Erythroblast (primary cell): Measurements from ENCODE around the gene CCL21.

Source experiments
- GATA1 ChIP-seq: IDR thresholded peaks from 2 replicates; pipeline ENCODE4 v1.6.1; 2011; ENCODE audit warnings: low read depth, mild to moderate bottlenecking, control low read depth, low read length, moderate library complexity
- POLR2A ChIP-seq: IDR thresholded peaks from 2 replicates; pipeline ENCODE4 v1.6.1; 2011; ENCODE audit warnings: mild to moderate bottlenecking, low read length

DNA sequence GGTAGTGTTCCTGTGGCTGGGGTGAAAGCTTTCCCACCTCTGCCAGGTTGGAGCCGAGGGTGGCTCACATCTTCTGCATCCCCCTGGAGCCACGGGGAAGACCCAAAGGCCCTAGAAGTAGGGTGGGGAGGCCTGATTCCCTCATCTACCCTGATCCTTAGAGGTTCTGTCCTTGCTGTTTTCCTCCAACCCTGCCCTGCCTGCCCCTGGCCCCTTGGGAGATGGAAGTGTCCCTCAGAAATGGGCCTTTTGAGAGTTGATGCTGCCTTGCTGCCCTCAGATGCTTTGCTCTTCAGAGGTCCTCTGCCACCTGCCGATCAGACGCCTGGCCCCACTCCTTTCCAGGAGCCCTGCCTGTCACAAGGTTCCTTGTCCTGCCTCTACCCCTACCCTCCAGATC is 25.1 kb downstream of the CCL21 start:
- TF ChIP-seq POLR2A (no peak), GATA1 (no peak)
